HG03460 (cell line): ENCODE data around the gene MYO16.

Experiments used
- ATAC-seq: cut with Tn5 transposase; IDR thresholded peaks from one replicate; pipeline ENCODE4 v1.9.1; 2021; ENCODE audit not compliant: unreplicated experiment

MYO16 gene

DNA sequence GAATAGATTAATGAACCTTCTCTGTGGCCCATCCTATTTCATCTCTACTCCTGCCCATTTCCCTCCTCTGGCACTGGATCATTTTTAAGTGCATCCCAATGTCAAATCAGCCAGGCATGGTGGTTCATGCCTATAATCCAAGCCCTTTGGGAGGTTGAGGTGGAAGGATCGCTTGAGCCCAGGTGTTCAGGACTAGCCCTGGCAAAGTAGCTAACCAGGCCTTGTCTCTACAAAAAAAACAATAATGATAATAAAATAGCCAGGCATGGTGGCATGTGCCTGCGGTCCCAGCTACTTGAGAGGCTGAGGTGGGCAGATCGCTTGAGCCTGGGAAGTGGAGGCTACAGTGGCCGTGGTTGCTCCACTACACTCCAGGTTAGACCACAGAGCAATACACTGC is 517.0 kb downstream of the MYO16 start:
- ATAC-seq = no peak

DNA sequence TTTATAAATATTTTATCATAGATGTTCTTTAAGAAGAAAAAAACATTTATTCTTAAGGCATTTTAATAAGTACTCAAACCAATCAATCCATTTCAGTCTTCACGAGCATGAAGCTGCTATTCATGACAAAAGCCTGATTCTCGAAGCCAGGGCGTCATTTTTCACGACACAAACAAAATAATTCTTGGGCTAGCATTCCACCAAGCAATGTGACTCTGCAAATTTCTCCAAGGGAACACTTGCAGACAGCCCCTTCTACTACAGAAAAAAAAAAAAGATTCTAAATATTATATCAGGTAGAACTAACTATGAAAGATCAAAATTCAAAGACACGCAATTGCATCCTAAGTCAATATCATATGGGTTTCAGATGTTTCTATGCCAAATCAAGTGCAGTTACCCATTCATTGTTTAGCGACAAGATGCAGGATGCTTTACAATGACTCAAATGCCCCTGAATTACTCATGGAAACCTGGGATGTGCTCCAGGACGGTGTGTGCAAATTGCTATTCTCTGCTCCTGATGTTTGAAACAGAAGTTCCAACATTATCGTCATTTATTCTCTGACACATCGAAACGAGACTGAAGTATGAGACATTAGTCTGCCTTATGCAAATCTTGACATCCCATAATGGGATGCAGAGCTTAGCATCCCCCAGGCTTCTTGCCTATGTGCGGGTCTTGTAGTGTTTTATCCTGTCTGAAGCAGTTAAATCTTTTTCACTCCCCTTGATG is 517.7 kb downstream of the MYO16 start:
- ATAC-seq = no peak

DNA sequence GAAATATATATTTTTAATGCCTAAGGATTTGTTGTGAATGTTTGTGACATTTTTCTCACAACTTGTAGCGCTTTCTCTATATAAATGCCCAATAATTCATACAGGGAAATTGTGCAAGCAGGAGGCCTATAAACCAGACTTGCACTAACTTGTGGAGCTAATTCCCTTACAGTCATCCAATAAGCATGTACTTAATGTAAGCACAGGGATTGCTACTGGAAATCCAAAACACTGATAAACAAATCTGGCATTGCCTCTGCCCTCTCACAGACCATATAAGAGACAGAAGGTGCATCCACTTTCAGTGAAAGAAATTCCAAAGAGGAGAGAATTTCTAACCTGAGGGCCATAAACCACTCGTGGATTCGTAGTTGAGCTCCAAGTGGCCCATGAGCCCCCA is 518.8 kb downstream of the MYO16 start:
- no peak for ATAC-seq

DNA sequence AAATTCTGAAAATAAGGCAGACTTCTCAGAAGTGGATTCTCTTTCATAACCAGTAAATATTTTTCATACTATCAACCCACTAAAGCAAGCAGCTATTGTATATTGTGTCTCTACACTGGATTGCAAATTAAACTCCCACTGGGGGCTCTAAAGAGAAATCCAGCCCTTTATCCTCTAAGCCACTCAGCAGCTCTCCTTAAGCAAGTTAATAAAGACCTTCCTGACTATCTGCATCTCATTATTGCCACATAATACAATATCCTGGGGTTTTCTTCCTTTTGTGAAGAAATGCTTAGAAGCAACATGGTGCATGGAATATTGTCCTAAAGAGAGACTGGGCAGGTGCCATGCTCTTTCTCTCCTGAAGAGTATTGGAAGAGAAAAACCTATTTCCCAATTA is 521.3 kb downstream of the MYO16 start:
- ATAC-seq = no peak

DNA sequence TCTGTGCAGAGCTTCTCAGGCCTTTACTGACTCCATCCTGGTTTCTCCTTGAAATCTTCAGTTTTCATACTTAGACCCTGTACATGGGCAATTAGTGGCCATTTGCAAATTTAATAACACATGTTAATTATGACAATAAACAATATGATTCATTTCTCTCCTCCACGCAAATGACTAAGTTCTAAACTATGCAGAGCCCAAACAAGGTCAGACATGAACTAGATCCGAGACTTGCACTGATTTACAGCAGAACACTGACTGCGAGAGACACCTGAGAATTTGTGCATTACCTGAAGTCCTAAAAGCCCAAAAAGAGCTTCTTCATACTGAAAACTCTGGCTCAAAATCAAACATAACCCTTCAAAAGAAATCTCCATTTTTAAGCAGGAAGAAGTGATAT is 521.8 kb downstream of the MYO16 start:
- no peak for ATAC-seq

DNA sequence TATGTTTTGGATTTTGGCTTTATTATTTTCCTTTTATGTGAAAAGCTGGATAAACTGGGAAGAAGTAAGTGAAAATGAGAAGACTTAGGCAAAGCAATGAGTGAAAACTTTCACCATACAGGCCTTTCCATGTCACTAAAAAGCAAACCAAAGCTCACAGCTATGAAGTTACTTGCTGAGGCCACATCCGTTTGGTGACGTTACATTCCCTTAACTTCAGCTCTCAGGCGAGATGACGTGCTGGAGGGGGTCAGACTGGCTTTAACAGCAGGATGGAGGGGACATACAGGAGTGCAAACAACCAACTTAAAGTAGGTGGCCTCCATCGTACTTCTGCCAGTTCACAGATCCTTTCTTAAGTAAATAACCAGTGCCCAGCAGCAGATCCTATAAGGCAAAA is 522.3 kb downstream of the MYO16 start:
- ATAC-seq = no peak

DNA sequence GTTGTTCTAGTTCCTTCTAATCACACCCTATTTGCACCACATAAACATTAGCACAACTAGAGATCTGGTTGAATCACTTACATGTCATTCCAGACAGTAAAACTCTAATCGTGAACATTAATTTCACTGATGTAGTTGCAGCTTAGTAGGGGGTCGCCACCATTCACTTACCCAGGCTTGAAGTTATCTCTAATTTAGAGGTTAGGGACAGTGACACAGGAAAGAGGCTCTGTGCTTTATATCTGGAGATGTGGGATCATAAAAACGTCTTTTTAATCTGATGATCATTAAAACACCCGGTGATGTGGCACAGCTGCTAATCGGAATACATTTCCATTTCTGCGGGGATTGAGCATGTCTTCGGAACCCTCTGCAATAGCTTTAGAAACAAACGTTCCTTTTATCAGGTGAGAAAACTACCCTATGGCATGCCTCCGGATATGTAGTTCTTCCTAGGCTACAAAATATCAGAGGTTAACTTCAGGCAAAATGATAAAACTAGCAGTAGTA is 523.0 kb downstream of the MYO16 start:
- no peak for ATAC-seq

DNA sequence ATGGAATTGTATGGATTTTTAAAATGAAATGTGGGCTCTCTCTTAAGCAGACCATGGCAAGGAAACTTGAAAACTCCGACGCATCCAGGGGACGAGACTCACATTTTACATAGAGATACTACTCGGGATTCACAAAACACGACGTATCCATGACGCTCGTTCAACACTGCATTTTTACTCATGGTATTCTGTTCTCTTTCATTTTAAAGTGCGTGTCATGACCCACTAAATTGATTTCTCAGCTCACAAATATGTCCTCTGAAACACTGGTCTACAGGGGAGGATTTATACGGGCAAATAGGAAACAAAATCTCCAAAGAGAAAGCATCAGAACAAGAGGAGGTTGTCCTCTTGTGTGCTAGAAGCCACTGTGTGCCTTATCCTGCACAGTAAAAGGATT is 523.5 kb downstream of the MYO16 start:
- ATAC-seq = no peak

DNA sequence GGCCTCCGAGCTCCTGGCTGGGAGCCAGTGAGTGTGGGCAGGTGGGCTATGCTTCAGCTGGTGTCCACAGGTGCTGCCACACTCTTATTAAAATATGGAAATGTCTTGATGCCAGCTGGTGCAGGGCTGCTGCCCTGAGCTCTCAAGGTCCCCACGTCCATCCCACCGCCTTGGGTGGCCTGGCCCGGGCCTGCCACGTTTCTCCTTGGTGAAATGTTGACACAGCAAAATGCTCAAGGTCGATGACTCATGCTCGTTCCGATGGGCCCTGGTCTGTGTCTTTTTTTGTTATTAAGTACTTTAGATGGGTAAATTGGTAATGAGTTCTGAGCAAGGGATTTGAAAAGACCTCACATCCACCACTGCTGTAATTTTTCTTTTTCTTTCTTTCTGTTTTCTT is 524.7 kb downstream of the MYO16 start:
- no peak for ATAC-seq

DNA sequence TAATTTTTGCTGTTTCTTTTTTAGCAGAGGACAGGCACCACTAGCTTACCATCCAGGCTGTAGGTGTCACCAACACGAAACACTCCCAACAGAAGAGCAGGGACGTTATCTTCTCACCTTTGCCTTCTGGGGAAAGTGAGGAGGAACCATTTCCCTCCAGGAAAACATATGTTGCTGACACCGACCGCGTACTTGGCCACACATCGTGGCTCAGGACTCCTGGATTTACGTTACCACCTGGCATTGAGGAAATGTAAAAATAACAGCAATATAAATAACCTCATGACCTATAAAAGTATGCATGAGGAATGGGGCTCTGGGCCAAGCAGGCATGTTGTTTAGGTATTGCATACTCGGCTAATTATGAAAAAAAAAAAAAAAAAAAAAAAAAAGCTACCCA is 525.1 kb downstream of the MYO16 start:
- no peak for ATAC-seq

DNA sequence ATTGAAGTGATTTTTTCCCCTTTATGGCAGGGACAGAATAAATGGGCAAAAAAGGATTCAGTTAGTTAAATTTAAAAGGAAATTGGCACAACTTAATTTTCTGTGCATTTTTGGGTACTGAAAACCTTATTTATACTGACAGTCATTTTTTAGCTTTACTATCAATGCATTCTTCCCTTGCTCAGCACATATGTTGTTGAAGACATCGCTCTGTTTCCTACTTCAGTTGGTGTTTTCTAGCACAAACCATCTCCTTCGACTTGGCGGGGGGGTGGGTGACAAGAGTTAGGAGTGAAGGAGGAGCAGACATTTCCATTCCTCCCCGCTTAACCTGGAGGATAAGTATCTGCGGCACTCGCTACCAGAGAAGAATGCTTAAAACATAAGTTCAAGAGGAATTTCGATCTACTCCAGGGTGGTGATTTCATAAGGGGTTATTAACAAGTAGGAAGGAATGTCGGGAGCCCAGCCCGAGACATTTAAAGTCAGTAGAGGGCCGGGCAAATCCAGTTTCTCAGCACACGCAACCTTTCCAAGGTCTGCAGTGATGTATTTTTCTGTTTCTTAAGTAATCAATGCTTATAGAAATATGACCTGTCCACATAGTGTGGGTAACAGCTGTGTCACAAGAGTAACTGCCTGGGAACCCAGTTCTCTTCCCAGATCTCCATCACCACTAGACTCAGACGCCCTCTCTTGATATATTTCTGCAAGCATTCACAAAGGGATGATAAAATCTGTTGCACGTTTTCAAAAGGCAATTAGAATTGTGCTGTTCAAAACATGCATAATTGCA is 525.8 kb downstream of the MYO16 start:
- ATAC-seq = no peak

DNA sequence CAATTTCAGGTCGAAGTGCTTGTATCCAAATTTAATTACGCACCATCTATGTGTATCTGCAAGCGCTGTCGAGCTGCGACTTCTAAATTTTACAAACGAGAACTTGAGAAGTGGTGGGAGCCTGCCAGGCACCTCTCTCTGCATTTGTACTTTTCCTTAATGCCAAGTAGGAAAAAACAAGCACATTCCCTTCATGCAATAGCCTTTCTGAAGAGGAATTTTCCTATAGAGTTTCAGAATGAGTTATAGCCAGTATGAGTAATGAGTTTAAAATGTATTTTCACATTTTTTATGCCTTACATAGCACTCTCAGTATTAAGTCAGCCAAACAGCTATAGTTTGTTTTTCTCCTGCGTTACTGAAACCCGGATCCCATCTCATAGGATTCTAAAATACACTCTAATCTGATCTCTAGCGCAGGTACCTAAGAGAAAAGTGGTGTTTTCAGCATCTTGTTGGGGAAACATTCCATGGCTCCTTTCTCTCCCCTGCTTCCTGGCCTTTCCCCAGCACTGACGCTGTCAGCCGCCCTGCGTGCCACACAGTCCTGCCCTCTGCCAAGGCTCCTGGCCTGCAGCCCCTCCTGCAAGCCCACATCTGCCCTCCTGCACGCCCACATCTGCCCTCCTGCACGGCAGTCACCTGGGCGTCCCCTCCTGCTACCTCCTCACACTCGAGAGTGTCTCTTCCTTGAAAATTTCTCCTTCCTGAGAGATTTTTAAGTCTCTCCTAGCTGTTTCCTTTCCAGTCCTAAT is 526.9 kb downstream of the MYO16 start:
- ATAC-seq = no peak

DNA sequence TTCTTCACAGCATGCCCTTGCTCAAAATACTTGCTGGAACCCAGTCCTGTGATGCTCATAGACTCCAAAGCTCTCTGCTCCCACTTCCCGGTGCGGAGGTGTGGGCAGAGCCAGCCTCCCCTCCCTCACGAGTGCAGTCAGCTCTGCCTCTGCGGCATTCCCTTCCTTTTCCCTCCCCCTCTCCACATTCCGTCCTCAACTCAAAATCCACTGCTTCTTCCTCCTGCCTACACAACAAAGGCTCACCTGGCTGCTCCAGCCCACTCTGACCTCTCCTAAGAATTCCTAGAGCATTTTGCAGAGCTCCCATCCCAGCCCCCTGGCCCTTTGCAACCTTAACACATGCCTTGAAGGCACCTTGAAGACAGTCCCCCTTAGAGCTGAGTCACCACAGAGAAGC is 527.9 kb downstream of the MYO16 start:
- no peak for ATAC-seq

DNA sequence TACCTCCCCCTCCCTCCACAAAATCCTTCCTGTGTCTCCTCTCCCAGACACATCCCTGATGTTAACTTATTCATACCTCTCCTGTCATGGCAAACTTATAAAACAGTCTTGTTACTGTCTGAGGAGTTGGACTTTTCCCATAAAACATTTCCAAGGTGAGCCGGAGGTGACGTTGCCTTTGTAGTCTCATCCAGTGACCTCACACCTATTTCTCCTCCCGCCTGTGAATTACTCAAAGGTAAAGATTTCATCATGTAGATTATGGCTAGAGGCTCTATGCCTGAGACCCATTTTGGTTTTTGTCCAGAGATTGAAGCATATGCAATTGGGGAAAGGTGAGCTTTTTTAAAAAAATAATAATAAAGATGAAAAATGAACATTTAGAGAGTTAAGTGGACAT is 529.0 kb downstream of the MYO16 start:
- no peak for ATAC-seq

DNA sequence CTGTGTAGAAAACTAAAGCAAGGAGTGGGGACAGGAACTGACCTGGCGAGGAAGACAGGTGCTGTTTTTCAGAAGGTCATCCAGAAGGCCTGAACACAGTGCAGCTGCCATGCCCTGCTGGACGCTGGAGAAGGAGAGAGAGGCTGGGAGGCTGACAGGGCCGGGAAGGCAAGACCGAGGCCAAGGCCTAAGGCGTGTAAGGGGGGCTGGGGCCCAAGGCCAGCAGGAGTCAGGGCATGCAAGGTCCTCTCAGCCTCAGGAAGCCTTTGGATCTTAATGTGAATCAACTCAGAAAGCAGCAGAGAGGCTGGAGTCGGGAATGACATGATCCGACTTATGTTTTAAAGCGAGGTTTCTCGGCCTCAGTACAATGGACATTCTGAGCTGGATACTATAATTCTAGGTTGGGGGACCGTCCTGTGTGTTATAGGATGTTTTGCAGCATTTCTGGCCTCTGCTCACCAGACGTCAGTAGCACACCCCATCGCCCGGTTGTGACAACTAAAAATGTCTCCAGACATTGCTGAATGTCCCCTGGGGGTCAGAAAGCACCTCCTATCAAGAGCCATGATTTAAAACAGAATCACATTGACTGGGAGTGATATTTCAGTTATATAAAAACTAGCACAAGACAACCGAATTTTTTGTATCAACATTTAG is 530.4 kb downstream of the MYO16 start:
- no peak for ATAC-seq

DNA sequence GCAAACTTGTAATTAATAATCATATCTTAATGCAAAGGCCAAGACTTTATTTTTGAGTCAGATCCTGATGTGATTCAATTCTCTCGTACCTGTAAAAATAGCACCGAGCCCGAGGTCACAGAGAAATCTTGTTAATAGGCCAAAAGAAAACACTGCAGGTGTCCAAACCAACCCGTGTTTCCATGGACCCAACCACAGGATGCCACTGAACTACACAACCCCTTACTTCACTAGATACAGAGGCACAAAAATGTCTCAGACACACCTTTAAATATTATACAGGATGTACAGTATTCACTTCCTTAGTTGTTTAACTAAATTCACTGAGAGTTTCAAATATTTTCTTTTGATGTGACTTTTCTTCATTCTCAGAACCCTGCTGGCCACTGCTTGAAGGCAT is 530.9 kb downstream of the MYO16 start:
- ATAC-seq = peak; percentile 40

DNA sequence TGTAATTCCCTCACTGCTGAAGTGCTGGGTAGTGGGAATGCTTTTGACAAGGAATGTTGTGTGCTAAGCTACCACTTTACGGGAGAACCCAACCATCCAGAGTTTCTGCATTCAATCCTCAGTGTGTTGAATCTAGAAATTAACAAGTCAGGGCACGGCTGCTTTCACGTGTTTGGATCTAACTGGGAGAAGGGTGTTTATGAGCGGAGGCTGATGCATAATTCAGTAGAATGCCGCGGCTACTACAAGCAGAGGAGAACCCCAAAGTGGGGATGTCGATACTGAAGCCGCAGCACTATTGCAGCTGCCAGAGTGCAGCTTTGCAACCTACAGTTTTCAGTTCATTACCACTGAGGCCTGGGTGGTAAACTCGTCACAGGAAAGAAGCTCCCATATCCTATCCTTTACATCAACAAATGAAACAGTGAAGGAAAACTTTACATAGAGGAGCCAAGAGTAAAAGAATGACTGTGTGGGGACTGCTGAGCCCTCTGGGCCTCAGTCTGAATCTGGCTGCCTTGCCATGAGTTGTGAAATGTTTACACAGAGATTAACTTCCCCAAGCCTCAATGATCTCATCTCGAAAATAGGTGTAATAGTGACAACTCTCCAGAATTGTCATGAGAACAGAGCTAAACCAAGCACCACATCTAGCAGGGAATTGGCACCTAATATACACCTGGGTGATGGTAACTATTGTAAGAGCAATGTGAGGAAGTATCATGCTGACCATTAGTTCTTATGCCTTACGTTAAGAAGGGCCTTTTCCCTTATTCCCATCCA is 531.7 kb downstream of the MYO16 start:
- ATAC-seq = peak; percentile 13

DNA sequence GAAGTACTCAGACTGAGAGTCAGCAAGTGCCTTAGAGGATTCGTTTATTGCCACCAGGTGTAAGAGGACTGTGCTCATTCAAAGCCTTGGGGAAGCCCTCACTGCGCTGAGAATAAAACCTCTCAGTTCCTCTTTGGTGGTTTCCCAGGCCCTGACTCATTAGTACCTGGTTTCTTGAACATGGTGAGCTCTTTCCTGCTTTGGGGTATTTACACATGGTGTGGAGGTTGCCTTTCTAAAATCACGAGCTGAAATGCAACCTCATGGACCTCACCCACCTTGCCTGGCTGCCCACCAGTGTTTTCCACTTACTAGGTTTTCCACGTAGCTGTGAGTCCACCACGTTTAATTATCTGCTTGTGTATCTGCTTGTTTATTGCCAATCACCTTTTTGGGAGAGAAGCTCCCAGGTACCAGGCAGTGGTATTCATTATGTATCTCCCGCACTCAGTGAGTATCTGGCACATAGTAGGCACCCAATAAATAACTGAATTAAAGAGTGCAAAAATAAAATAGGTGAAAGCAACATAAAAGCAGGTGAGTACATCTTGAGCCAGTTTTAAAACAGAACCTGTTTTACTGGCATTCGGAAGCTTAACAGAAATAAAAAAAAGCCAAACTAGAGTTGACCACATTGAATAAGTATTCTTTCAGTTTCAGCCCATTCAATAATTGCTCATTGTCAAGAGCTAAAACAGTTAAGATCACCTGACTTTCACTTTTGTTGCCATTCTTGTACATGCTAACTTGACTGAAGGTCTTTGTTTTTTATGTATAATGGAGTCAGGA is 533.0 kb downstream of the MYO16 start:
- peak; percentile 77 for ATAC-seq

DNA sequence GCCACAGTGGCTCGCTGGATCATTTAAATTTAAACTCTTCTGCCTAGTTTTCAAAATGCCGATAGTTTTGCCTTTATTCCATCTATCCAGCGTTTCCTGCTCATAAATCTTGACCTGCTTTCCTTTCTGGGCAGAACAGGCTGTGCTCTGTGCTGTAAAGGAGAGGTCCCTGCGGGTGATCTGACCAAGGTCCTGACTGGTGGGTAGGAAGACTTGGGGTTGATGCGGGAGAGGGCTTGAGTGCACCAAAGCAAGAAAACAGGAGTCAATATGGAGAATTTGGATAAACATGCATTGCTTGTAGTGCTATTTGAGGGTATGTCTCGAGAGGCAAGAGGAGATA is 533.6 kb downstream of the MYO16 start:
- ATAC-seq = no peak

DNA sequence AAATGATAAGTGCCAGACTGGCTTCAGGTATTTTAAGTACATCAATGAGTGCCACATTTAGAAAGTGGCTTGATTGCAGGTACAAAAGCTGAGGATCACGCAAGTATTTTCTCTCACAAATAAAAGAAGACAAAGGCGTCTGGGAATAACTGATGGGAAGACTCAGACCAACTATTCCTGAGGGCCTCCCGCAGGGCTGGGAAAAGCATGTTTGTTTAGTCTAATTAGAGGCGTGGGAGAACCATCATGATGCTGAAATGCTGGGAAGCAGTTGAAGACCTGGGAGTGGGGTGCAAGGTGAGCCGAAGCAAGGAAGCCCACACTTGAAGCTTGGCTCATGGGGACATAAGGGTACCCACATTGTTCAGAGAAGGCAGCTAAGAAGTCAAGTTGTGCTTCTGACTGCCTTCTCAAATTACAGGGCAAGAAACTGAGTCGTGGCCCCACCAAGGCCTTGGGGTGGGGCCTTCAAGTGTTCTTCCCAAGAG is 536.0 kb downstream of the MYO16 start:
- no peak for ATAC-seq
